GM10248 (cell line): Measurements from ENCODE around the gene ENAH.

Experiments
- CTCF ChIA-PET: fragments of 300-600 bp; sonication (Branson Sonifier 250); formaldehyde crosslinking; extraction: SDS; loops from one replicate; lab custom pipeline; 2021; ENCODE audit warnings: antibody characterized with exemption; lab: Yijun Ruan, JAX
- POLR2A ChIA-PET: fragments of 350-650 bp; sonication (Branson Sonifier 250); formaldehyde crosslinking; extraction: SDS; loops from one replicate; lab custom pipeline; 2020; ENCODE audit warnings: antibody characterized with exemption; lab: Yijun Ruan, JAX
- DNase-seq: peaks from one replicate; pipeline ENCODE4 v3.0.0; 2012; ENCODE audit errors: extremely low spot score
- TF ChIP-seq, protein P1 (sequence below): IDR thresholded peaks from 2 replicates; pipeline ENCODE4 v1.5.1; 2012; ENCODE audit warnings: mild to moderate bottlenecking, low read depth; ENCODE audit errors: extremely low read depth, missing control alignments, control extremely low read depth

ENAH gene

DNA sequence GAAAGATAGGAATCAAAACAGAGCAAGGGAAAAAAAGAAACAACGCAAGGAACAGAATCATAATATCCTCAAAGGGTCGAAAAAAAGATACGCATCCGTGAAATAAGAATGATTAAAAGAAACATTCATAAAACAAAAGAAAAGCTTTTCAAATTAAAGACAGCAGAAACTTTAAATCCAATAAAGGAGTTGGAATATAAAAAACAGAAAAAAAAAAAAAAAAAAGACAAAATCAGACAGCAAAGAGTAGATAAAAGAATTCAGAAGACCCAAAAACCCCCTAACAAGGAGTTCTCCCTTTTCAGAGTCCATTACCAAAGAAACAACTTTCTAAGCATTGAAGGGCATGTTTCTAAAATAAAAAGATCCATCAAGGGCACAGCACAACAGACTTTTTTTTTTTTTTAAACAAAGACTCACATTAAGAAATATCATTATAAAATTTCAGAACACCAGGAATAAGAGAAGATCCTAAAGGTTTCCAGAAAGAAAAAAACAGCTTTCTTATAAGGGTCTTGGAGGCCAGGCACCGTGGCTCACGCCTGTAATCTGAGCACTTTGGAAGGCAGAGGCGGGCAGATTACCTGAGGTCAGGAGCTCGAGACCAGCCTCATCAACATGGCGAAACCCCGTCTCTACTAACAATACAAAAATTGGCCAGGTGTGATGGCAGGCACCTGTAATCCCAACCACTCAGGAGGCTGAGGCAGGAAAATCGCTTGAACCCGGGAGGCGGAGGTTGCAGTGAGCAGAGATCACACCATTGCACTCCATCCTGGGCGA, 44.7 kb downstream of the ENAH start:
- TF ChIP-seq, protein P1, sequence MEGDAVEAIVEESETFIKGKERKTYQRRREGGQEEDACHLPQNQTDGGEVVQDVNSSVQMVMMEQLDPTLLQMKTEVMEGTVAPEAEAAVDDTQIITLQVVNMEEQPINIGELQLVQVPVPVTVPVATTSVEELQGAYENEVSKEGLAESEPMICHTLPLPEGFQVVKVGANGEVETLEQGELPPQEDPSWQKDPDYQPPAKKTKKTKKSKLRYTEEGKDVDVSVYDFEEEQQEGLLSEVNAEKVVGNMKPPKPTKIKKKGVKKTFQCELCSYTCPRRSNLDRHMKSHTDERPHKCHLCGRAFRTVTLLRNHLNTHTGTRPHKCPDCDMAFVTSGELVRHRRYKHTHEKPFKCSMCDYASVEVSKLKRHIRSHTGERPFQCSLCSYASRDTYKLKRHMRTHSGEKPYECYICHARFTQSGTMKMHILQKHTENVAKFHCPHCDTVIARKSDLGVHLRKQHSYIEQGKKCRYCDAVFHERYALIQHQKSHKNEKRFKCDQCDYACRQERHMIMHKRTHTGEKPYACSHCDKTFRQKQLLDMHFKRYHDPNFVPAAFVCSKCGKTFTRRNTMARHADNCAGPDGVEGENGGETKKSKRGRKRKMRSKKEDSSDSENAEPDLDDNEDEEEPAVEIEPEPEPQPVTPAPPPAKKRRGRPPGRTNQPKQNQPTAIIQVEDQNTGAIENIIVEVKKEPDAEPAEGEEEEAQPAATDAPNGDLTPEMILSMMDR: no peak
- ChIA-PET POLR2A (no interaction called here), CTCF (interaction anchor here (1.2 kb wide), 1 partner anchor 17 kb away, joined by 3 read pairs; no protein-coding TSS in a partner anchor)
- no peak for DNase-seq

DNA sequence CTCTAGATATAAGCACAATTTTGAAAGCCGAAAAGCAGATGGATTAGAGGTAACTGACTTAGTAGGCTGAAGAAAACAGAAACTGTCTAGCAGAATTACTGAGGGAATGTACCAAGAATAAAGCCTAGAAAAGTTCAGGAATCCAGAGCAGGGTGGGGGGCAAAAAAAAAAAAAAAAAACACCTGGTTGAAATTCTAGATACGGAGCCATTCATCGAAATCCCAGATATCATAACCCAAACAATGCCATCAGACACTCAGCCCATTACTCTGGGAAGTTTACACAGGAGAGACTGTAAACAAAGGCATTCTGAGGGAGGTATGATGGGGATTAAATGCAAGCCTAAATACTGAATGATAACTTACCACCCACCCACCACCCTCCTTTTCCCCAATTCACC, 45.6 kb downstream of the ENAH start:
- no peak for DNase-seq
- TF ChIP-seq, protein P1: no peak
- ChIA-PET POLR2A (interaction anchor here (0.7 kb wide), 1 partner anchor 168 kb away, joined by 6 read pairs; no protein-coding TSS in a partner anchor), CTCF (interaction anchor here (0.8 to 1.2 kb wide), 3 partner anchors 10 to 37 kb away, joined by 3 to 4 read pairs (median 3); no protein-coding TSS in a partner anchor)

DNA sequence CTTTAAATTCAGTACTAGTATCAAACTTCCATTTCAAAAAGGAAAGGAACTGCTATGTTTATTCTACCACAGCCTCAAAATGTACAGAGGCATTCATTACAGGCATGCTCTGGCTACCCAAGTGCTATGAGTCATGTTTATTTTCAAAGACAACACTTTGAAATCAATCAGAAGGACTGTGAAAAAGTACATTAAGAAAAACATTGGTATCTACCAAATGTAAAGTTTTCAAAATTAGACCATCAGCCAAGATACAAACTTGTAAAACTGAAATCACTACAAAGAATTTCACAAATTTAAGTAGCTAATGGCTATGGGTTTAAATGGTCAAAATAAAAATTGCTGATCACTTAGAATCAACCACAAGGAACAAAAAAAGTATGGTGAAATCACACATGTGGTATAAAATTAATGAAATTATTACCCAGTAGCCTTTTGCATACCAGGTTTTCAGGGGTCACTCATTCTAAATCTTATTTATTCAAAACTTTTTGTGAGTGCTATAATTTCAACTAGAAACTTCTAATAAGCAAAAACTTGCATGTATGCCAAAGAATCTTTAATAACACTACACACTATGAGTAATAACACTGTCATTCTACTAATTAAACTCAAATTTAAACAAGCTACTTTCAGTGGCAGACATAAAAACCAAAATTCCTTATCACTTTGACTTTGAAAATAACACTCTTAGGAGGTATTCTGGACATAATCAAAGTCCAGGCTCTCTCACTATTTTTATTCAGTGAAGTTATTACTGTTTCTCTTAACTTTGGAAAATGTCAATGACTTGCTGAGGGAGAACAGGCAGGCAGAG, 49.2 kb downstream of the ENAH start:
- ChIA-PET POLR2A (no interaction called here), CTCF (interaction anchor here (0.9 to 1.5 kb wide), 3 partner anchors 9 to 66 kb away, joined by 3 to 4 read pairs (median 3); no protein-coding TSS in a partner anchor)
- no peak for DNase-seq
- TF ChIP-seq, protein P1: no peak

DNA sequence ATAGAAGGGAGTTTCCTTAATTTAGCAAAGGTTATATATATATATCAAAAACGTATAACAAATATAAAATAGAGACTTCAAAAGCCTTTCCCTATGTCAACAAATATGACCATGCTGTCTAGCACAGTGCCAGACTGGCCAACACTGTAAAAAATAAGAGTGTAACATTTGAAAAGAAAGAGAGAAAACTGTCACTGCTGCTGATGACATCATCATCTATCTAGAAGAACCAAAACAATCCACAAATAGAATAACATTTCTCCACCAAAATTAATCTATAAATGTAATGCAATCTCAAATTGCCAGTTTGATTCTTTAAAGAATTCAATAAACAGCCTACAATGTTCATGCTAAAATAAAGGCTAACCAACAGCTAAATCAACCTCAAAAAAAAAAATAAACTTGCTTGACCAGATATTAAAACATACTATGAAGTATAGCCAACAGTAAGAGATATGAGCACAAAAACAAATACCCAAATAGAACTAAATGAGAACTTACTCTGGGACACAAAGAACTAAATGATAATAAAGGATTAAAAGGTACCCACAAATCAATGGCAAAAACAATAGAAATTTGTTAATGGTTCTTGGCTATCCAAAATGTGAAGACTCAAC, 50.2 kb downstream of the ENAH start:
- POLR2A ChIA-PET: no interaction called here
- TF ChIP-seq, protein P1: no peak
- CTCF ChIA-PET: interaction anchor here (0.9 to 1.2 kb wide), 3 partner anchors 10 to 67 kb away, joined by 3 read pairs; no protein-coding TSS in a partner anchor
- no peak for DNase-seq

DNA sequence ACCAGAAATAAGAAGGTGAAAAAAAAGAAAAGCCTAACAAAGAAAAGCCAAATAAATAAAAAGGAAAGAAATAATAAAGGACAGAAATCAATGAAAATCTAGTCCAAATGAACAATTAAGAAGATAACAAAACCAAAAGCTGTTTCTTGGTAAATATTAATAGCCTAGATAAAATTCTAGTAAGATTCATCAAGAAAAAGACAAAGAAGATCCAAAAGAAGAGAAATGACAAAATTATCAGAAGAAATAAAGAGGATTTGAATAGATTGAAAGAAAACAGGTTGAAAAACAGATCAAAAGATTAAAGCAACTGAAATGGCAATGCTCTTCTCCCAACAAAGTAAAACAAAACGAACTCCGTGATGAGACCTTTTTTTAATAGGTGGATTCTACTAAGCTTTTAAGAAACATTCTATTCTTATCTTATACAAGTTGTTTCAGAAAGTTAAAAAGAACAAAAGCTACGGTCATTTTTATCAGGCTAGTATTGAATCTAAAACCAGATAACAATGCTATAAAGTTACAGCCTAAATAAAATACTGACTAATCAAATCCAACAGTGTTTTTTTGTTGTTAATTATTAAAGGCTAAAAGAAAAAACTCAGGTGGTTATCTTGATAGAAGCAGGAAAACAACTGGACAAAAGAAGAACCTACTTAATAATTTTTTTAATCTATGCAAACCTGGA, 50.9 kb downstream of the ENAH start:
- ChIA-PET POLR2A (no interaction called here), CTCF (interaction anchor here (1.2 kb wide), 1 partner anchor 18 kb away, joined by 3 read pairs; no protein-coding TSS in a partner anchor)
- TF ChIP-seq, protein P1: no peak
- no peak for DNase-seq
